Measurements from ENCODE around the gene ZNF362. TPM values are rescaled to one million over a fixed set of nuclear protein-coding genes. Genes with fewer than 3 reads are reported as not detected.

The ZNF362 gene
- total and polyA plus RNA-seq, 2 of the 13 experiments (the other 11 are each of a cell fraction or from before 2014, with no cell fraction given) = 8.3 to 14.2 TPM

DNA sequence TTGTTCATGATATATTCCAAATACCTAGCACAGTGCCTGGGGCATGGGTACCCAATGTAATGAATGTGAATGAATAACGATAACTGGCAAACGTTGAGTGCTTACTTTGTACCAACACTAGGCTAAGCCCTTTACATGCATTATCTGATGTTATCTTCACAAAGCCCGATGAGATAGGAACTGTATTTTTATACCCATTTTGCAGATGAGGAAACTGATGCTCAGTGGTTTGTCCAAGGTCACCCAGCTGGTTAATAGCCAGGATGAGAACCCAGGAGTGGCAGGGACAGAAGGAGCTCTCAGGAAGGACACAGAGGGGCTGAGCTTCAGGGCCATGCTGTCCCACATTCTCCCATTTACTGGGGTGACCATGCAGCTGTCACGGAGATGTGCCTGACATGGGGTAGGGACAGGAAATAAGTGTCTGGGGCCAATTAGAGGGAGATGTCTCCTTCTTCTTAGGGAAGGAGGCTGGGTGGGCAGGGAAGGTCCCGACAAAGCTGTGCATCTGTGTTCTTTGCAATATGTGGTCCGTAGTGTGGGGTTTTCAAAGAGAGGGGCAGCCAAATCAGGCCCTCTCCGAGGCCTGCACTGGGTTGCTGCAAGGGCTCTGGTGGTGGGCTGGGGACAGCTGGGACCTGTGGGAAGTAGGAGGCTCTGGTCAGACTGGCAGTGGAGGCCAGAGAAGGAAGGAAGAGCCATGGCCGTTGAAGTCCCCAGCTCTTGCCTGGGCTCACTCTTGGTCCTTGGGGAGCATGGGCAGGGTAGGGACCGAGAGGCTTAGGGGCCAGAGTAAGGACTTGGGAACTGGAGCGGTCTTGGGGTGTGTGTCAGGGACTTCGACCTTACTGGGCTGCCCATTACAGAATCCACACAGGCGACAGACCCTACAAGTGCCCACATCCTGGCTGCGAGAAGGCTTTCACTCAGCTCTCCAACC lies 38.0 kb downstream of the ZNF362 start:
- FAIRE-seq (no peak), ATAC-seq (no peak), DNase-seq (ENCODE audit: low spot score) (no peak)
- WGBS (ENCODE audit: low lambda C conversion rate) = 93% methylated on average over 11 of the region's 13 CpGs
- Histone ChIP-seq H3K27ac (ENCODE audit: extremely low read length, insufficient read depth, low read length) (no peak overlapping the region), H3K79me2 (ENCODE audit: insufficient read depth, low read length) (no peaks in the 10 kb centered on the region), H2AFZ (ENCODE audit: low read length) (no peak overlapping the region), H3K4me1 (ENCODE audit: insufficient read depth, low read length) (no peaks in the 10 kb centered on the region), H3K4me2 (ENCODE audit: low read depth, low read length) (no peak overlapping the region), H3K27me3 (ENCODE audit: control insufficient read depth in 1 of 2, insufficient read depth in 2 of 2, low read length in 2 of 2) (no peaks in the 10 kb centered on the region), H3K4me3 (replicated peaks in 1 of 3; ENCODE audit: insufficient read depth in 1 of 3, low read depth in 2 of 3, low read length in 3 of 3) (no peak overlapping the region), H4K20me1 (ENCODE audit: insufficient read depth, low read length) (no peaks in the 10 kb centered on the region), H3K36me3 (replicated peaks in 1 of 2; ENCODE audit: control insufficient read depth in 1 of 2, insufficient read depth in 2 of 2, low read length in 2 of 2) (peaks cover 13 to 50% of the 10 kb centered on the region in 2 experiments), H3K9ac (ENCODE audit: insufficient read depth, low read depth, low read length) (no peak overlapping the region), H3K9me3 (ENCODE audit: low read length) (no peaks in the 10 kb centered on the region)
- TF ChIP-seq MEF2D (CRISPR knock-in tag; IDR thresholded peaks at IDR 0.05) (no peak), MTF1 (CRISPR knock-in tag; IDR thresholded peaks at IDR 0.05) (no peak), ZNF629 (CRISPR knock-in tag; conservative IDR thresholded peaks at IDR 0.05) (peak; percentile 84)
- in situ Hi-C loops (cut with HindIII; ENCODE audit: extremely low pct_ligation_motif_present, low pct_unique_long_range_greater_than_20kb) (loop anchor here (5.0 kb wide), 2 partner anchors 73 to 77 kb away; no protein-coding TSS in a partner anchor), intact Hi-C loops (cut with micrococcal nuclease; ENCODE audit: unreplicated experiment) (loop anchor here (1.0 to 5.0 kb wide), 3 partner anchors 73 to 176 kb away; no protein-coding TSS in a partner anchor)
- CTCF ChIA-PET (ENCODE audit: low intra/inter-chr PET ratio, low total read pairs) = interaction anchor here (1.7 to 2.1 kb wide), 2 partner anchors 73 to 176 kb away, joined by 8 to 34 read pairs; no protein-coding TSS in a partner anchor
- no TSS peak for BruUV-seq (replicated peaks)
- POLR2A ChIA-PET = interaction anchor here (1.3 to 1.7 kb wide), 2 partner anchors 44 to 71 kb away, joined by 5 to 10 read pairs; no protein-coding TSS in a partner anchor

DNA sequence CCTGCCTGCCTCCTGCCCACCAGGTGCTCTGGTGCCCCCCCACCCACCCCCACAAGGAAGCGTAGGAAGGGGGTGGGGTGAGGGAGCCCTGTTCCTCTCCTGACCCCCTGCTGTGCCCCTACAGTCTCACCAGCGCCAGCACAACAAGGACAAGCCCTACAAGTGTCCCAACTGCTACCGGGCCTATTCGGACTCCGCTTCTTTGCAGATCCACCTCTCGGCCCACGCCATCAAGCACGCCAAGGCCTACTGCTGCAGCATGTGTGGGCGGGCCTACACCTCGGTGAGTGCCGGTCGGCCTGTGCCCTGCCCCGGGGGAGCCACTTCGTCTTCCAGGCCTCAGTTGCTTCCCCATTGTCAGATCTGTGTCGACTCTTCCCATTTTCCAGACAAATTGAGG lies 38.7 kb downstream of the ZNF362 start:
- Histone ChIP-seq H2AFZ (ENCODE audit: low read length) (no peak overlapping the region), H3K4me3 (replicated peaks in 1 of 3; ENCODE audit: insufficient read depth in 1 of 3, low read depth in 2 of 3, low read length in 3 of 3) (no peak overlapping the region), H3K79me2 (ENCODE audit: insufficient read depth, low read length) (no peaks in the 10 kb centered on the region), H3K27me3 (ENCODE audit: control insufficient read depth in 1 of 2, insufficient read depth in 2 of 2, low read length in 2 of 2) (no peaks in the 10 kb centered on the region), H3K4me1 (ENCODE audit: insufficient read depth, low read length) (no peaks in the 10 kb centered on the region), H3K27ac (ENCODE audit: extremely low read length, insufficient read depth, low read length) (no peak overlapping the region), H3K9ac (ENCODE audit: insufficient read depth, low read depth, low read length) (no peak overlapping the region), H3K36me3 (replicated peaks in 1 of 2; ENCODE audit: control insufficient read depth in 1 of 2, insufficient read depth in 2 of 2, low read length in 2 of 2) (peaks cover 13 to 52% of the 10 kb centered on the region in 2 experiments; a peak in 4 of 5 replicates), H4K20me1 (ENCODE audit: insufficient read depth, low read length) (no peaks in the 10 kb centered on the region), H3K4me2 (ENCODE audit: low read depth, low read length) (no peak overlapping the region), H3K9me3 (ENCODE audit: low read length) (no peaks in the 10 kb centered on the region)
- intact Hi-C loops (cut with micrococcal nuclease; ENCODE audit: unreplicated experiment) (loop anchor here (1.0 to 5.0 kb wide), 3 partner anchors 72 to 176 kb away; no protein-coding TSS in a partner anchor), in situ Hi-C loops (cut with HindIII; ENCODE audit: extremely low pct_ligation_motif_present, low pct_unique_long_range_greater_than_20kb) (loop anchor here (5.0 kb wide), 2 partner anchors 72 to 78 kb away; no protein-coding TSS in a partner anchor)
- WGBS (ENCODE audit: low lambda C conversion rate) = 90% methylated on average over 14 of the region's 15 CpGs
- ATAC-seq (no peak), DNase-seq (ENCODE audit: low spot score) (no peak), FAIRE-seq (no peak)
- ChIA-PET POLR2A (interaction anchor here (0.9 to 1.7 kb wide), 8 partner anchors 16 to 70 kb away, joined by 3 to 10 read pairs (median 5); no protein-coding TSS in a partner anchor), CTCF (ENCODE audit: low intra/inter-chr PET ratio, low total read pairs) (interaction anchor here (1.7 to 2.1 kb wide), 2 partner anchors 72 to 175 kb away, joined by 8 to 34 read pairs; no protein-coding TSS in a partner anchor)
- no TSS peak for BruUV-seq (replicated peaks)
- TF ChIP-seq ZNF484 (CRISPR knock-in tag; IDR thresholded peaks at IDR 0.05; ENCODE audit: borderline replicate concordance, low read depth) (no peak), ZNF446 (CRISPR knock-in tag; IDR thresholded peaks at IDR 0.05) (no peak), SUZ12 (IDR thresholded peaks at IDR 0.05; ENCODE audit: low read depth, low read length) (no peak), RAD51 (IDR thresholded peaks at IDR 0.05; ENCODE audit: borderline replicate concordance) (no peak)
- TF ChIP-seq, protein P1, sequence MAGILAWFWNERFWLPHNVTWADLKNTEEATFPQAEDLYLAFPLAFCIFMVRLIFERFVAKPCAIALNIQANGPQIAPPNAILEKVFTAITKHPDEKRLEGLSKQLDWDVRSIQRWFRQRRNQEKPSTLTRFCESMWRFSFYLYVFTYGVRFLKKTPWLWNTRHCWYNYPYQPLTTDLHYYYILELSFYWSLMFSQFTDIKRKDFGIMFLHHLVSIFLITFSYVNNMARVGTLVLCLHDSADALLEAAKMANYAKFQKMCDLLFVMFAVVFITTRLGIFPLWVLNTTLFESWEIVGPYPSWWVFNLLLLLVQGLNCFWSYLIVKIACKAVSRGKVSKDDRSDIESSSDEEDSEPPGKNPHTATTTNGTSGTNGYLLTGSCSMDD (CRISPR knock-in tag; IDR thresholded peaks at IDR 0.05) = no peak

Data from HepG2 (cell line).